Effector memory CD8-positive, alpha-beta T cell (primary cell): ENCODE measurements around the gene PPP1R9B.

ENCODE experiments used
- ATAC-seq: fragments of 150-1000 bp; cut with Tn5 transposase; replicated peaks from 2 replicates; pipeline ENCODE4 v1.10.0; 2021; ENCODE audit warnings: mild to moderate bottlenecking, moderate library complexity
- DNase-seq, 3 experiments: peaks; one replicate each; pipeline ENCODE4 v3.0.0; 2021
- H3K27ac Mint-ChIP-seq, 2 donors: one replicate each; pipeline ENCODE4 v1.8.0; 2022; ENCODE audit warnings: mild to moderate bottlenecking in 2 of 2, mixed read lengths in 2 of 2, moderate library complexity in 2 of 2
- H3K27me3 Mint-ChIP-seq, 2 donors: one replicate each; pipeline ENCODE4 v1.8.0; 2022; ENCODE audit warnings: mixed read lengths in 2 of 2
- H3K36me3 Mint-ChIP-seq: one replicate; pipeline ENCODE4 v1.8.0; 2022; ENCODE audit warnings: mild to moderate bottlenecking, moderate library complexity, mixed read lengths; ENCODE audit not compliant: insufficient read depth
- H3K4me1 Mint-ChIP-seq, 2 donors: one replicate each; pipeline ENCODE4 v1.8.0; 2022; ENCODE audit warnings: low read depth in 2 of 2, mixed read lengths in 2 of 2
- H3K4me3 Mint-ChIP-seq, 2 donors: one replicate each; pipeline ENCODE4 v1.8.0; 2022; ENCODE audit warnings: mild to moderate bottlenecking in 2 of 2, mixed read lengths in 2 of 2, moderate library complexity in 2 of 2
- H3K9me3 Mint-ChIP-seq, 2 donors: one replicate each; pipeline ENCODE4 v1.8.0; 2022; ENCODE audit warnings: mixed read lengths in 2 of 2

The PPP1R9B gene

DNA sequence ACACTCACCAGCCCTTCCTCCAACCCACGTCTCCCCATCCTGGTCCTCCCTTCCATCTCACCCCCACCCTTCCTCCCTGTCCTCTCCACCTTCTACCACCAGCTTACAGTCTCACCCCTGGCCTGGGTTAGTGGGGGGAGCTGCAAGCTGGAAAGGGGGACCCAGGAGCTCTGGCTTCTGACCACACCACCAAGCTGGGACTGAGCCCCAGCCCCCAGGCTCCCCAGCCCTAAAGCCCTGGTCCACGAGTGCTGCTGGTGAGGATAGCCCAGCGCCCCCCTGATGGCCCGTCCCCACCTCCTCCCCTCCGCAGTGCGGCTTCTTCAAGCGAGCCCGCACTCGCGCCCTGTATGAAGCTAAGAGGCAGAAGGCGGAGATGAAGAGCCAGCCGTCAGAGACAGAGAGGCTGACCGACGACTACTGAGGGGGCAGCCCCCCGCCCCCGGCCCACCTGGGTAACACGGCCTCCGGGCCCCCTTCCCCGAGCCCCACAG lies 62.5 kb downstream of the PPP1R9B start:
- ATAC-seq (no peak), DNase-seq (no peak)
- Mint-ChIP-seq H3K27me3 (peaks cover 0 to 7% of the 10 kb centered on the region in 2 donors), H3K4me1 (no peaks in the 10 kb centered on the region), H3K4me3 (no peak overlapping the region), H3K36me3 (no peaks in the 10 kb centered on the region), H3K27ac (peak overlapping the region in 1 of 2 donors; percentile 53), H3K9me3 (no peaks in the 10 kb centered on the region)

DNA sequence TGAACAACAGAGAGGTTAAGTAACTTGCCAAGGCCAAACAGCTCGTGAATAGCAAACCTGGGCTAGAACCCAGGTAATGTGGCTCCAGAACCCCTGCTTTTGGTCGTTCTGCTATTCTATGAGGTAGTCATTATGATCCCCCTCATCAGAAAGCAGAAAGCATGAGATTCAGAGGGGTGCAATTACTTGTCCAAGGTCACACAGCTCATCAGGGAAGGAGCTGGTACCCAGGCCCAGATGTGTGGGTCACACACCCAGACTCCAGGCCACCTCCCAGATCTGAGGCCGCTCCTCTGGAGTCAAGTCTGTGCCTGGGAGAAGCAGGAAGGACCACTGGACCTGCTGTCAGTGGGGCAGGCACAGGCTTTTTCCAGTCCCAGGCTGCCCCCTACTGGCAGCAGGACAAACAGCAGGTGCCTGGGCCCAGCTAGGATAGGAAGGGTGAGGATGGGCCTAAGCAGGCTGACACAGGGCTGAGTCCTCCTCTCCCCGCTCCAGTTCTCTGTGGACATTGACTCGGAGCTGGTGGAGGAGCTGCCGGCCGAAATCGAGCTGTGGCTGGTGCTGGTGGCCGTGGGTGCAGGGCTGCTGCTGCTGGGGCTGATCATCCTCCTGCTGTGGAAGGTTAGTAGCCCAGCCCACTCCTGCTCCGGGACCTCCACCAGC lies 63.1 kb downstream of the PPP1R9B start:
- Mint-ChIP-seq H3K27ac (no peak overlapping the region), H3K36me3 (no peaks in the 10 kb centered on the region), H3K4me1 (no peaks in the 10 kb centered on the region), H3K9me3 (no peaks in the 10 kb centered on the region), H3K27me3 (peaks cover 0 to 7% of the 10 kb centered on the region in 2 donors), H3K4me3 (no peak overlapping the region)
- ATAC-seq (peak; percentile 93), DNase-seq (peak; percentile 73 to 80 (median 77))
